Renal cortical epithelial cell (primary cell): Measurements from ENCODE around the gene STPG1. TPM values are rescaled to one million over a fixed set of nuclear protein-coding genes. Genes with fewer than 3 reads are reported as not detected.
A peak's percentile ranks its signal among the peaks of the same experiment; 100 is the strongest.

Source experiments
- DNase-seq: peaks from one replicate; pipeline ENCODE4 v3.0.0-alpha.2; 2011; ENCODE audit warnings: low read depth
- total RNA-seq: library from RNA; depleted of rRNA; stranded (reverse); fragments of >200 nt; gene quantifications from 2 replicates; pipeline ENCODE4 v1.2.3, GENCODE V29; 2014

The STPG1 gene
- total RNA-seq, 1 donor from 2014 or later = 9.9 TPM

GRCh38 chr1:24318615-24319311, 94.8 kb downstream of the STPG1 start:
- no peak for DNase-seq

GRCh38 chr1:24317956-24318614, 95.5 kb downstream of the STPG1 start:
- no peak for DNase-seq

GRCh38 chr1:24317081-24317480, 96.5 kb downstream of the STPG1 start:
- peak; percentile 47 for DNase-seq

- no peak for DNase-seq
Measured at GRCh38 chr1:24316645-24317044, 96.9 kb downstream of the STPG1 start.

- no peak for DNase-seq
Measured at GRCh38 chr1:24315391-24315790, 98.2 kb downstream of the STPG1 start.

- DNase-seq = no peak
Measured at GRCh38 chr1:24311741-24312140, 101.8 kb downstream of the STPG1 start.

- DNase-seq = no peak
Measured at GRCh38 chr1:24311234-24311633, 102.3 kb downstream of the STPG1 start.

GRCh38 chr1:24309762-24310485, 103.7 kb downstream of the STPG1 start:
- DNase-seq = peak; percentile 82

GRCh38 chr1:24308365-24309015, 105.1 kb downstream of the STPG1 start:
- no peak for DNase-seq

Other genes starting within 250 kb of the STPG1 start
- 4.0 and 6.1 TPM in 2 replicates for gene IFNLR1, start 226.5 kb downstream of the STPG1 start, total RNA-seq
- gene GRHL3, start 94.4 kb downstream of the STPG1 start, total RNA-seq = 2.5 and 11.1 TPM in 2 replicates
- 60.4 and 95.8 TPM in 2 replicates for gene NIPAL3, start 2.0 kb upstream of the STPG1 start, total RNA-seq
- gene RCAN3, start 89.1 kb upstream of the STPG1 start, total RNA-seq = 17.9 and 20.2 TPM in 2 replicates
- 3.4 and 8.3 TPM in 2 replicates for gene NCMAP, start 142.3 kb upstream of the STPG1 start, total RNA-seq
- 23.4 and 45.6 TPM in 2 replicates for gene SRRM1, start 229.5 kb upstream of the STPG1 start, total RNA-seq